Osteoblast (primary cell): ENCODE measurements around the gene TYROBP. TPM values are rescaled to one million over a fixed set of nuclear protein-coding genes. Genes with fewer than 3 reads are reported as not detected.
"Not testable (repeated sequence)": the region's sequence is repeated elsewhere in the genome, so short reads cannot be mapped to it uniquely, and the experiment has no call there.

ENCODE experiments used
- DNase-seq: peaks from one replicate; pipeline ENCODE4 v3.0.0; 2011; ENCODE audit warnings: low spot score, mixed read lengths; ENCODE audit not compliant: insufficient read length; ENCODE audit errors: missing footprints
- H2AFZ ChIP-seq: 2 replicates; pipeline ENCODE4 v1.6.0; 2011; ENCODE audit warnings: mild to moderate bottlenecking, low read length
- H3K27ac ChIP-seq: 2 replicates; pipeline ENCODE4 v1.5.1; 2011; ENCODE audit warnings: mild to moderate bottlenecking, low read depth, low read length, moderate library complexity
- H3K27me3 ChIP-seq: 2 replicates; pipeline ENCODE4 v1.6.0; 2012; ENCODE audit warnings: mild to moderate bottlenecking, control low read depth, inconsistent platforms, low read length, moderate library complexity; ENCODE audit not compliant: insufficient read depth
- H3K36me3 ChIP-seq: 2 replicates; pipeline ENCODE4 v1.5.1; 2011; ENCODE audit warnings: mild to moderate bottlenecking, low read length, control low read depth, moderate library complexity; ENCODE audit not compliant: insufficient read depth
- H3K4me1 ChIP-seq: 2 replicates; pipeline ENCODE4 v1.5.1; 2011; ENCODE audit warnings: mild to moderate bottlenecking, low read length, control low read depth, moderate library complexity; ENCODE audit not compliant: insufficient read depth
- H3K4me2 ChIP-seq: 2 replicates; pipeline ENCODE4 v1.6.0; 2011; ENCODE audit warnings: mild to moderate bottlenecking, low read length; ENCODE audit not compliant: insufficient read depth
- H3K4me3 ChIP-seq: fragments of 200-600 bp; sonication (generic); 3 replicates; pipeline ENCODE4 v1.5.1; 2012; ENCODE audit warnings: mild to moderate bottlenecking, low read length, inconsistent platforms; ENCODE audit not compliant: insufficient read depth
- H3K79me2 ChIP-seq: 2 replicates; pipeline ENCODE4 v1.6.0; 2012; ENCODE audit warnings: mild to moderate bottlenecking, low read length, control low read depth, inconsistent platforms; ENCODE audit not compliant: insufficient read depth
- H3K9me3 ChIP-seq: 2 replicates; pipeline ENCODE4 v1.5.1; 2011; ENCODE audit warnings: low read depth, low read length, control low read depth
- H4K20me1 ChIP-seq: 2 replicates; pipeline ENCODE4 v1.6.0; 2012; ENCODE audit warnings: mild to moderate bottlenecking, low read length, control low read depth; ENCODE audit not compliant: insufficient read depth
- total RNA-seq: library from RNA; depleted of rRNA; stranded (reverse); fragments of >200 nt; gene quantifications from 2 replicates; pipeline ENCODE4 v1.2.3, GENCODE V29; 2012
- TF ChIP-seq, protein P1 (sequence below): IDR thresholded peaks from 2 replicates; pipeline ENCODE4 v1.5.1; 2011; ENCODE audit warnings: mild to moderate bottlenecking, low read depth, low read length, moderate library complexity; ENCODE audit errors: extremely low read depth

Gene TYROBP
- total RNA-seq, 1 donor: 0.36 TPM

DNA sequence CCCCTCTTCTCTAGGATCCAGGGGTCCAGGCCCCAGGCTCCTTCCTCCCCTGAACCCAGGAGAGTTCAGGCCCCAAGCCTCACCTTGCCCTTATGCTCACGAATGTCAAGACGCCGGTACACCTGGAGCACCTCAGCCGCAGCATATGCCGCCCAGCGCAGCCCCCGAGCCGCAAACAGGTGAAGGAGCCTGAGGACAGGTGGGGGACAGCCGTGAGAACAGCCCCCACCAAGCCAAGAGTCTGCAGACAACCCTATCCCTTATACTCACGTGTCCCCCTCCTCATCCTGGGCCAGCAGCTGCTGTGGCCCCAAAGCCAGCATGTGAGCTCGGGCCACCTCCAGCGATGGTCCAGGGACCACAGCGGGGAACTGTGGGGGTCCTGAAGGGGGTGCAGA is 11.5 kb downstream of the TYROBP start:
- Histone ChIP-seq H3K27me3 (no peaks in the 10 kb centered on the region), H4K20me1 (no peaks in the 10 kb centered on the region), H3K4me3 (no peak overlapping the region), H3K9me3 (no peaks in the 10 kb centered on the region), H3K36me3 (peaks cover 28% of the 10 kb centered on the region), H2AFZ (no peak overlapping the region), H3K4me2 (no peak overlapping the region), H3K4me1 (peaks cover 9% of the 10 kb centered on the region), H3K27ac (no peak overlapping the region), H3K79me2 (peaks cover 21% of the 10 kb centered on the region)
- DNase-seq: peak; percentile 59
- TF ChIP-seq, protein P1, sequence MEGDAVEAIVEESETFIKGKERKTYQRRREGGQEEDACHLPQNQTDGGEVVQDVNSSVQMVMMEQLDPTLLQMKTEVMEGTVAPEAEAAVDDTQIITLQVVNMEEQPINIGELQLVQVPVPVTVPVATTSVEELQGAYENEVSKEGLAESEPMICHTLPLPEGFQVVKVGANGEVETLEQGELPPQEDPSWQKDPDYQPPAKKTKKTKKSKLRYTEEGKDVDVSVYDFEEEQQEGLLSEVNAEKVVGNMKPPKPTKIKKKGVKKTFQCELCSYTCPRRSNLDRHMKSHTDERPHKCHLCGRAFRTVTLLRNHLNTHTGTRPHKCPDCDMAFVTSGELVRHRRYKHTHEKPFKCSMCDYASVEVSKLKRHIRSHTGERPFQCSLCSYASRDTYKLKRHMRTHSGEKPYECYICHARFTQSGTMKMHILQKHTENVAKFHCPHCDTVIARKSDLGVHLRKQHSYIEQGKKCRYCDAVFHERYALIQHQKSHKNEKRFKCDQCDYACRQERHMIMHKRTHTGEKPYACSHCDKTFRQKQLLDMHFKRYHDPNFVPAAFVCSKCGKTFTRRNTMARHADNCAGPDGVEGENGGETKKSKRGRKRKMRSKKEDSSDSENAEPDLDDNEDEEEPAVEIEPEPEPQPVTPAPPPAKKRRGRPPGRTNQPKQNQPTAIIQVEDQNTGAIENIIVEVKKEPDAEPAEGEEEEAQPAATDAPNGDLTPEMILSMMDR: no peak

DNA sequence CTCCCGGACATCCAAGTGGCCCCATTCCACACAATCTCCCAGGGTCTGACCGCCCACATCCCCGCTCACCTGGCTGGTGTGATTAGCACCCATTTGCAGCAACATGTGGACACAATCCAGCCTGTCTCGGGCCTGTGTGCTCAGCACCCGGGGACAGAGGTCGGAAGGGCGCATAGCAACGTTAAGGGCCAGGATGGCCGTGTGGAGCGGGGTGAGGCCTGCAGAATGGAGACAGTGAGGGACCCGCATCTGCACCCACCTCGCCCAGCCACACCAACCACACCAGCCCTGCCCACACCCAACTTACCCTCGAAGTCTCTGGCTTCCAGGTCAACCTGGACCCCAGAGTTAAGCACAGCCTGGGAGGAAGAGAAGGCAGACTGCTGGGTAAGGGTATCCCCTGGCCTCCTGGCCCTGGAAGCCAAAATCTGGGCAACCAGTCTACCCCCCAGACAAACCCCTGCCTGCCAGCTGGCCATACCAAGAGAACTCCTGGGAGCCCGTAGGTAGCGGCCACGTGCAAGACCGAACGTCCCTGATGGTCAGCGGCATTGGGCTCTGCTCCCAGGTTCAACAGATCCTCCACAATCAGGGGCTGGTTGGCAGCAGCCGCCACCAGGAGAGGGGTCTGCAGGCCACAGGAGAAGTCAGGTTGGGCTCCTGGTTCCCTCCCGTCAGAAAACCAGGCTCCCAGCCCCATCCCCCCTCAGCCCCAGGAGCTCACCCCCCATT is 12.0 kb downstream of the TYROBP start:
- H2AFZ ChIP-seq: no peak overlapping the region
- peaks cover 4% of the 10 kb centered on the region for H3K4me1 ChIP-seq
- no peak overlapping the region for H3K4me2 ChIP-seq
- H4K20me1 ChIP-seq: no peaks in the 10 kb centered on the region
- peak; percentile 9 for DNase-seq
- no peak overlapping the region for H3K27ac ChIP-seq
- no peaks in the 10 kb centered on the region for H3K27me3 ChIP-seq
- TF ChIP-seq, protein P1: no peak
- H3K9me3 ChIP-seq: no peaks in the 10 kb centered on the region
- peaks cover 30% of the 10 kb centered on the region for H3K36me3 ChIP-seq
- peaks cover 21% of the 10 kb centered on the region for H3K79me2 ChIP-seq
- H3K4me3 ChIP-seq: no peak overlapping the region

DNA sequence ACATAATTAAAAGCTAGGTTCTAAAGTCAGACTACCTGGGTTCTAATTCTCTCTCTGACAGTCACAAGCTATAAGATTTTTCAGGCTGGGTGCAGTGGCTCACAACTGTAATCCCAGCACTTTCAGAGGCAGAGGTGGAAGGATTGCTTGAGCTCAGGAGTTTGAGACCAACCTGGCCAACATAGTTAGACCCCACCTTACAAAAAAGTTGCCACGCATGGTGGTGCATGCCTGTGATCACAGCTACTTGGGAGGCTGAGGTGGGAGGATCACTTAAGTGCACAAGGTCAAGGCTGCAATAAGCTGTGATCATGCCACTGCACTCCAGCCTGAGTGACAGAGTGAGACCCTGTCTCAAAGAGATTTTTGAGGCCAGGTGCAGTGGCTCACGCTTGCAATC is 13.8 kb downstream of the TYROBP start:
- Histone ChIP-seq H3K4me1 (no peaks in the 10 kb centered on the region), H3K79me2 (peaks cover 21% of the 10 kb centered on the region), H3K9me3 (no peaks in the 10 kb centered on the region), H3K4me3 (no peak overlapping the region), H3K36me3 (peaks cover 46% of the 10 kb centered on the region), H3K27me3 (no peaks in the 10 kb centered on the region), H4K20me1 (no peaks in the 10 kb centered on the region), H2AFZ (no peak overlapping the region), H3K4me2 (no peak overlapping the region), H3K27ac (no peak overlapping the region)
- DNase-seq: no peak
- TF ChIP-seq, protein P1: no peak

DNA sequence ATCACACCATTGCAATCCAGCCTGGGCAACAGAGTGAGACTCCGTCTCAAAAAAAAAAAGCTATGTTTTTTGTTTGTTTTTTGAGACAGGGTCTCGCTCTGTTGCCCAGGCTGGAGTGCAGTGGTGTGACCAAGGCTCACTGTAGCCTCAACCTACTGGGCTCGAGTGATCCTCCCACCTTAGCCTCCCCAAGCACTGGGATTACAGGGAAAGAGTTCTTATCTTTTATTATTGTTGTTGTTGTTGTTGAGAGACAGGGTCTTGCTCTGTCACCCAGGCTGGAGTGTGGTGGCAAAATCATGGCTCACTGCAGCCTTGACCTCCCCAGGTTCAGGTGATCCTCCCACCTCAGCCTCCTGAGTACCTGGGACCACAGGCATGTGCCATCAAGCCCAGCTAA is 16.3 kb downstream of the TYROBP start:
- H3K36me3 ChIP-seq: peaks cover 62% of the 10 kb centered on the region
- not testable (repeated sequence) for H3K9me3 ChIP-seq, DNase-seq, H4K20me1 ChIP-seq, H3K27ac ChIP-seq, H3K4me3 ChIP-seq, H3K4me2 ChIP-seq, H3K79me2 ChIP-seq, H2AFZ ChIP-seq, H3K27me3 ChIP-seq, H3K4me1 ChIP-seq
